HG03095 (cell line): Measurements from ENCODE around the gene MYBL2.
"Not testable (repeated sequence)": the region's sequence is repeated elsewhere in the genome, so short reads cannot be mapped to it uniquely, and the experiment has no call there.

Experiments
- ATAC-seq: cut with Tn5 transposase; IDR thresholded peaks from one replicate; pipeline ENCODE4 v1.9.1; 2021; ENCODE audit warnings: moderate library complexity; ENCODE audit not compliant: unreplicated experiment

Gene MYBL2

GRCh38 chr20:43666376-43667328, at the start of gene MYBL2:
Gene MYBL2 (plus strand): TSS chr20:43667114. CDS start chr20:43667284, 170 bp downstream.
- peak; percentile 54 for ATAC-seq

GRCh38 chr20:43631598-43631997, 35.3 kb upstream of the MYBL2 start:
- no peak for ATAC-seq

GRCh38 chr20:43636429-43636828, 30.5 kb upstream of the MYBL2 start:
- no peak for ATAC-seq

GRCh38 chr20:43642548-43642947, 24.4 kb upstream of the MYBL2 start:
- ATAC-seq, result no peak

GRCh38 chr20:43650997-43651525, 15.9 kb upstream of the MYBL2 start:
- ATAC-seq, result no peak

GRCh38 chr20:43651650-43652184, 15.2 kb upstream of the MYBL2 start:
- not testable (repeated sequence) for ATAC-seq

- ATAC-seq, result no peak
Observed at GRCh38 chr20:43653966-43654365, 12.9 kb upstream of the MYBL2 start.

- ATAC-seq, result not testable (repeated sequence)
Observed at GRCh38 chr20:43655176-43655575, 11.7 kb upstream of the MYBL2 start.

- no peak for ATAC-seq
Observed at GRCh38 chr20:43655937-43656336, 11.0 kb upstream of the MYBL2 start.

GRCh38 chr20:43658069-43658722, 8.7 kb upstream of the MYBL2 start:
- no peak for ATAC-seq

GRCh38 chr20:43658723-43659419, 8.0 kb upstream of the MYBL2 start:
- no peak for ATAC-seq

GRCh38 chr20:43662943-43663655, 3.8 kb upstream of the MYBL2 start:
- ATAC-seq, result no peak

GRCh38 chr20:43665466-43666176, 1.3 kb upstream of the MYBL2 start:
- no peak for ATAC-seq

GRCh38 chr20:43667341-43668132, 623 bp downstream of the MYBL2 start:
- no peak for ATAC-seq

- ATAC-seq, result no peak
Observed at GRCh38 chr20:43669332-43669731, 2.4 kb downstream of the MYBL2 start.

- ATAC-seq, result no peak
Observed at GRCh38 chr20:43670423-43670822, 3.5 kb downstream of the MYBL2 start.

GRCh38 chr20:43676368-43676767, 9.5 kb downstream of the MYBL2 start:
- no peak for ATAC-seq

- peak; percentile 16 for ATAC-seq
Observed at GRCh38 chr20:43680981-43681380, 14.1 kb downstream of the MYBL2 start.

GRCh38 chr20:43681468-43681942, 14.6 kb downstream of the MYBL2 start:
- peak; percentile 5 for ATAC-seq
